Hepatic stellate cell (primary cell): ENCODE measurements around the gene PRSS36.
"Not testable (repeated sequence)": the region's sequence is repeated elsewhere in the genome, so short reads cannot be mapped to it uniquely, and the experiment has no call there.

Source experiments
- DNase-seq: peaks from one replicate; pipeline ENCODE4 v3.0.0; 2011; ENCODE audit warnings: low spot score

PRSS36 gene

DNA sequence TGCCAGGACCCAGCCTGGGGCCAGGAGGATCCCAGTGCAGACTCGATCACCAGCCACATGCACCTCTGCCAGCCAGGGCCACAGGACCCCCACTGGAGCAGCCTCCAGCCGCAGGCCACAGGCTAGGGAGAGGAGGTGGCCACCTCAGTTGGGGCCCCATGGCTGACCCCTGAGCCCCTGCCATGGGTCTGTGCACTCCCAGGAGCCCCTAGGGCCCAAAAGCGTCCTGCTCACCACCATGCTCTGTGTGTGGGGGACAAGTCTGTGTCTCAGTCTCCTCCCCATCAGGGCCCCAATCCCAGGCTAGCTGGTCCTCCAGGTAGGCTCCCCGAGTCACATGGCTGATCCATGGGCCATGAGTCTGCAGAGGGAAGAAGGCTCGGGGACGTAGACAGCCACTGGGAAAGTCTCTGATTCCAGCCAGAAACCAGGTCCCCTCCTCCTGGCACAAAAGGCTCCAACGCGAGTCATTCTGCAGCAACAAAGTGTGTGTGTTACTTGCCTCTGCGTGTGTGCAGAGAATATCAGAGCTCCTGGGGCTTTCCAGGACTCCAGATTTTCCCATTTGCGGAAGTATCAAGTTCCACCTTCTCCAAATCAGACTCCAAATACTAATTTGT, 8.3 kb downstream of the PRSS36 start:
- DNase-seq, result peak; percentile 71

DNA sequence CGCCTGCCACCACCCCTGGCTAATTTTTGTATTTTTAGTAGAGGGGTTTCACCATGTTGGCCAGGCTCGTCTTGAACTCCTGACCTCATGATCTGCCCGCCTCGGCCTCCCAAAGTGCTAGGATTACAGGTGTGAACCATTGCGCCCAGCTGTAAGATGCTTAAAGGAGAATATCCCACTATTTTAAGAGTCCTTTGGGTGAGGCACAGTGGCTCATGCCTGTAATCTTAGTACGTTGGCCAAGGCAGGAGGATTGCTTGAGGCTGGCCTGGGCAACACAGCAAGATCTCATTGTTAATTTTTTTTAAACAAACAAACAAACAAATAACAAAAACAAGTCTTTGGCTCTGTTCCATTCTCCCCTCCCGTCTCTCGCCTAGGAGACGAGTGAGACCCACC, 8.8 kb downstream of the PRSS36 start:
- not testable (repeated sequence) for DNase-seq

DNA sequence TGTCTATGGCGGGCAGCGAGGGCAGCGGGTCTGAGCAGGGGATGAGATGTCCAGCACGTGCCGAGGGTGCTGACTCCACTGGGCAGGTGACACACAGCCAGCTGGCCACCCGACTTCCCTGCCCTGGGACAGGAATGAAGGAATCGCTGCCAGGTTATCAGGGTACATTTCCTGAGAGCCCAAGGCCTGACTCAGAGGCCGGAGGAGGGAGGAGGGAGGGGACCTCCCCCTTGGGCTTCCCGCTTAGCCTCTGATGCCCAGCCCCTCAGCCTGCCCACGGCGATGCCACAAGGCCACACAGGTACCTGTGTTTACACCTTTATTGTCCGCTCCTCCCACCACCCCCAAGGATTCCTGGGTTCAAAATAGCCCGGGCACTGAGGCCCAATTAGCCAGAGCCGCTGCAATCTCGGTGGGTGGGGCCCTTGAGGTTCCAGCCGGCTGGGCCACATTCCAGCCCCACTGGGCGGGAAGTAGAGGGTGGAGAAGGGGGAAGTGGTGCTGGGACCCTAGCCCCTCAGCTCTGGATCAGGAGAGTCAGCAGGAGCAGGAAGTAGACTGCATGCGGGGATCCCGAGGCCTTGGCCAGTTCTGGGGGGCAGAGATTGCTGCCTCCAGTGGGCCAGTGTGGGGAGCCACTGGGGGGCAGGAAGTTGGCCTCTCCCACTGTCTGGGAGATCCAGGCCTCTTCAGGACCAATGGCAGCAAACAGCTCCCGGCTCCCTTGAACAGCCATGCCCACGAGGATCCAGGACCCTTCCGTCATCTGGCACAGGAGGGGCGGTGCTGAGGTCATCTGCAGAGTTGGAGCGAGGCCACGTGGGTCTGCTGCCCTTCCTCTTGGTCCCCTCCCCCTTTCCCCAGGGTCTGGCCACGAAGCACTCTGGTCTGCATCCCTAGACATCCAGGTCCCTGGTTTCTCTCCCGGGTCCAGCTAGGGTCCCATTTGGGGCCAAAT, 11.0 kb downstream of the PRSS36 start:
- peak; percentile 66 for DNase-seq

DNA sequence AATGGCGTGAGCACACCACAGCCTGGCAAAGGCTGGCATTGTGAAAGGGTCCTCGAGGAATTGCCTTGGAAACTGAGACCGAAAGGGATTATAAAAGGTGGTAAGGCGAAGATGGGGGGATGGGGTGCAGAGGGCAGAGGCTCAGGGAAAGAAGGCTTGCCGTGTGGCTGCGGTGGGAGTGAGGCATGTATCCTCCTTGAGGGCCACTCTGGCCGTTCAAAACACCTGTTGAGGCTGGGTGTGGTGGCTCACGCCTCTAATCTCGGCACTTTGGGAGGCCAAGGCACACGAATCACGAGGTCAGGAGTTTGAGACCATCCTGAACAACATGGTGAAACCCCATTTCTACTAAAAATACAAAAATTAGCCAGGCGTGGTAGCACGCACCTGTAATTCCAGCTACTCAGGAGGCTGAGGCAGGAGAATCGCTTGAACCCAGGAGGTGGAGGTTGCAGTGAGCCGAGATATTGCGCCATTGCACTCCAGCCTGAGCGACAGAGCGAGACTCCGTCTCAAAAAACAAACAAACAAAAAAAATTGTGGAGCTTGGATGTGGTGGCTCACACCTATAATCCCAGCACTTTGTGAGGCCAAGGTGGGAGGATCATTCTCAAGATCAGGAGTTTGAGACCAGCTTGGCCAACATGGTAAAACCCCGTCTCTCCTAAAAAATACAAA, 12.9 kb downstream of the PRSS36 start:
- not testable (repeated sequence) for DNase-seq

DNA sequence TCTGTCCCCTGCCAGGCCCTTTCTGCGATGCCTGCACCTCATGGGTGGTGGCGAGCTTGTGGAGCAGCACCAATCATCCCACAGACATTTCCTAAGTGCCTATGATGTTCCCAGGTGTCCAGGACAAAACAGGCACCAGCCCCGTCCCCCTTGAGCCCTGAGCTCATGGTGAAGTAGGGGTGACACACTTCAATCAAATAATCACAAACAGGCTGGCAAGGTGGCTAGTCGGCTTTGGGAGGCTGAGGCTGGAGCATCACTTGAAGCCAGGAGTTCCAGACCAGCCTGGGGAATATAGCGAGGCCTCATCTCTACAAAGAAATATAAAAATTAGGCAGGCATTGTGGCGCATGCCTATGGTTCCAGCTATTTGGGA, 13.6 kb downstream of the PRSS36 start:
- DNase-seq, result no peak

DNA sequence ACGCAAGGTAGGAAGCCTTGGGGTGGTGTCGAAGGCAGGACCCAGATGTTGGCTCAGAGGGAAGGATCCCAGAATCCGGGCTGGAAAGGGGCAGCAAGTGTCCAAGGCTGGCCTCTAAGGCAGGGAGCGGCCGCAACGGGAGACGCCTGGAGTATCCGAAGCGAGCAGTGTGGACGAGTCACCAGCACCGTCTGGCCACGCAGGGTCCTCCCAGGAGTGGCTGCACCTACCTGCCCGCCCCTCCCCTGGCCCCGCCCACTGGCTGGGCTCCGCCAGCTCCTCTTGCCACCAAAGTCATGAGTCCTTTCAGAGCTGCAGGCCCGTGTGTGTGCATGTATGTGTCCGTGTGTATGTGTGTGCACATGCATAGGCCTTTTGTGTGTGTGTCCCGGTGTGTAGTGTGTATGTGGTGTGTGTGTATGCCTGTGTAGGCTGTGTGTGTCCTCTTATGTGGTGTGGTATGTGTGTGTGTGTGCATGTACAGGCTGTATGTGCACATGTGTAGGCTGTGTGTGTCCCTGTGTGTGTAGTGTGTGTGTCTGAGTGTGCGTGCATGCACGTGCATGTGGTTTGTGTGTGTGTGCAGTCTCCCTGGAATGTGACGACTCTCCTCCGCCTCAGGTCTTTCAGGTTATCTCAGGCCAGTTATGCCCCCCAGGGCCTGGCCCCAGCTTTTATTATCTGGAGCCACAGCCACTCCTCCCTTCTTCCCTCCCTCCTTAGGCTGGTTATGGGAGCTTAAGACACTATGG, 14.2 kb downstream of the PRSS36 start, which contains the start of gene PRSS8:
TSS of gene PRSS8 (minus strand) at position 193 of the 752 bp plus-strand sequence. CDS start 229 bp downstream, outside the sequence.
- DNase-seq, result no peak

DNA sequence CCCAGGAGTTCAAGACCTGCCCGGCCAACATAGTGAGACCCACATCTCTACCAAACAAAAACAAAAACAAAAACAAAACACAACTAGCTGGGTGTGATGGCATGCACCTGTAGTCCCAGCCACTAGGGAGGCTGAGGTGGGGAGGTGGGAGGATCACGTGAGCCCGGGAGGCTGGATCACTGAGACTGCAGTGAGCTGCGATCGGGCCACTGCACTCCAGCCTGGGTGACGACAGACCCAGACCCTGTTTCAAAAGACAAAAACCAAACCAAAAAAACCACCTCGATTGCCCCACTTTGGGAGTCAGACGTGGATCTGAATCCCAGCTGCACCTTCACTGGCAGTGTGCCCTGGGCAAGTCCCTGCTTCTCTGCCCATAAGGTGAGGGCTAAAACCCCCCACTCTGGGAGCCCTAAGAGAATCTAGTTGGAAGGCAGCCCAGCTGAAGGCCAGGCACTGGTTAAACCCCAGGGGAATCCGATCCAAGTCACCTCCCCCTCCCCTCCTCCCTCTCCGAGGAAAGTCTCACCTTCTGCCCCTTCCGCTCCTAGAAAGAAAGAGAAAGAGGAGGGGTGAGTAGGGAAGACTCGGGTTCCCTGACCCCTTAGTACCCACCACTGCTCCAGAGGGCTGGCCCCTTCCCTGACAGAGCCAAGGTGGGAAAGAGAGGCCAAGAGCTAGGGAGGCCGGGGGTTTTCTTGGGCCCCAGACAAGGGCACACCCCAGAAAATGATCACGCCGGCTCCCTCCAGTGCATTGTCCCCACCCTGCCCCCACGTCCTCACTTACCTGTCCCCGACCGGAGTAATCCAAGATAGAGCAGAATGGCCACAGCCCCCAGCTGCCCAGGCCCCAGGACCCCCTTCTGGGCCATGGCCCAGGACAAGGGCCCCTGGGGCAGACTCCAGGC, 15.0 kb downstream of the PRSS36 start:
- DNase-seq, result no peak

DNA sequence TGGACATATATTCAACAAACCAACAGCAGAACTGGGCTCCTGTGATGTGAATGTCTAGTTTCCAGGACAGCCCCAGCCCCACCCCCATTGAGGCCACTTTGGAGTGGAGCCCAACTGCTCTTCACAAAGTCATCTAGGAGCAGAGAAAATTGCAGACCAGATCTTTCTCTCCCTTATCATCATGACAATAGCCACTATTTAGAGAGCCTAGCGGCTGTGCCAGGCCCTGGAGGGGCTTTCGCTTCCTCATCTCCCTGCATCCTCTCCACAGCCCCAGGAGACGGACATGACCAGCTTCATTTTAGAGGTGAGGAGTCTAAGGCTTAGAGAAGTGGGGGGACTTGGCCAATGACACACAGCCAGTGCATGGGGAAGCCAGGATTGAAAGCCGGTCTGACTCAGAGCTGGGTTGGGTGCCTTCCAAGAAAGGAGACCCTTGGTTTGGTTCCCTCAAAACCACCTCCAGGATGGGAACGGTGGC, 15.7 kb downstream of the PRSS36 start:
- peak; percentile 41 for DNase-seq

DNA sequence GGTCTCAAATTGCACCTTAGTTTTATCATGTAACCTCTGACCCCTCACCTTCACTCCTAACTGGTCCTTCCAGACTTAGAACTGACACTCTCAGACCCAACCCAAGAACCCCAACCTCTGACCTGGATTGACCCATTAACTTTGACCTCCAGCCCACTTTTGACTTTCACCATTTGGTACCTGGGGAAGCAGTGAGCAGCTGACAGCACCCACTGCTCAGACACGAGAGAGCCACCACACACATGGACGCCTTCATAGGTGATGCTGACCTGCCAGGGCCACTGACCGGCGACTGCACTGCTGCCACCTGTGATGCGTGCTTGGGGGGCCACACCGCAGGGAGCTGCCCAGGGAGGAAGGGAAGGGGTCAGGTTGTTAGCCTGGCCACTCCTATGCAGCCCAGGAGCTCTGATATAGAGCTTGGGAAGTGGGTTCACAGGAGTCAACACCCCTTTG, 16.8 kb downstream of the PRSS36 start:
- DNase-seq, result no peak

DNA sequence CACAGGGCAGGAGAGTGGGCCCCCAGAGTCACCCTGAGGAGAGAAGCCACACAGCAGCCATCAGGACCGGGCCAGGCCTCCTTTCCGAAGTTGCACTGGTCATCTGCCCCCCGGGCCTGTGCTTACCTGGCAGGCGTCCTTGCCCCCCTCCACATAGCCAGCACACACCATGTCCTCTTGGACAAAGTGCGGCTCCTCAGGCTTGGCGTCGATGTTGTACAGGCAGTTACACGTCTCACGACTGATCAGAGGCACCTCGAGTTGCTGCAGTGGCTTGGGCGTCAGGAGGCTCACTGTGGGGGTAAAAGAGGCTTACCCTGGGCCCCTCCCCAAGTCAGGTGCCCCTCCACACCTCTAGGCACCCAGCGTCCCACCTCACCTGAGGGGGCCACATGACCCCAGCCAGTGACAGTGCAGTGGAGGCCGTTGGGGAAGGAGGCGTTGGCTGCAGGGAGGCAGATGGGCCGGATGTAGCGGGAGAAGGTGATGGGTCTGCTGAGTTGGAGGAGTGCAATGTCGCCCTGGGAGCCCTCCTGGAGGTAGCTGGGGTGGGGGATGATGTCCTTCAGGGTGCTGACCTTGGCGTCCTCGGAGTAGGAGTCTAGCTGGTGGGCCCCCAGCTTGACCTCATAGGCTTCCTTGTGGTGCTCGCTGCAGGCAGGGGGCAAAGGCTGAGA, 17.4 kb downstream of the PRSS36 start:
- DNase-seq, result no peak

DNA sequence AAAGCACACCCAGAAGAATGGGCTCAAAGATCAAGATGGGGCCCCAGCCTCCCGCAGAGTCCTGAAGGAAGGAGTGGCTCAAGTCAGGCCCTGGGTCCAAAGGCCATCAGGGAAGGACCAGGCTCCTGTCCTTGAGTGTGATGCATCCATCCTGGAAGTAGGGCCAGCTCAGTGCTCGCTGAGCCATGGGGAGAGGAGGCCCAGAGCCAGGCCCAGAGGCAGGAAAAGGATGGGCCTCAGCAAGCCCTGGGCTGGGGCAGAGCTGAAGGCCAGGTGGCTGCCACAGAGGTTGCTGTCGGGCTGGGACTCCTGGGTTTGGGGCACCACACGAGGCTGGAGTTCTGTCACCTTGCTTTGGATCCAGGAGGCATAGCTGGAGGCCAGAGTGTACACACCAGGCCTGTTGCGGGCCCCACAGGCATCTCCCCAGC, 18.0 kb downstream of the PRSS36 start:
- DNase-seq, result no peak

DNA sequence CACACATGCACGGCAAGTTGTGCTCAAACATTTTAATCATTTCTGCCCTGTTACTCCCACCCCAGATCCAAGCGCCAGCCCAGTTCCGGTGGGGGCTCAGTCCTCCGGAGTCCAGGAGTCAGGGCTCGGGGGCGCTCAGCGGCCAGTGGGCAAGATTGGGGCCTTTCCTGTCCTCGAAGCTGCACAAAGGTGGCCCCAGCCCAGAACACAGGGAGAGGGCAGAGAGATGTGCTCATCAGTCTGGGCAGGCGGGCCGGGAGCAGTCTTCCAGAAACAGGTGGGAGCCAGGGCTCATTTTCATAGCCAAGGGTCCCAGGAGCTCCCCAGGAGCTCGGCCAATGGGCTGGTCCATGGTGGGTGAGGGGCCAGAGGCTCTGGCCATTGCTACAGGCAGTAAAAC, 18.4 kb downstream of the PRSS36 start:
- DNase-seq, result no peak

DNA sequence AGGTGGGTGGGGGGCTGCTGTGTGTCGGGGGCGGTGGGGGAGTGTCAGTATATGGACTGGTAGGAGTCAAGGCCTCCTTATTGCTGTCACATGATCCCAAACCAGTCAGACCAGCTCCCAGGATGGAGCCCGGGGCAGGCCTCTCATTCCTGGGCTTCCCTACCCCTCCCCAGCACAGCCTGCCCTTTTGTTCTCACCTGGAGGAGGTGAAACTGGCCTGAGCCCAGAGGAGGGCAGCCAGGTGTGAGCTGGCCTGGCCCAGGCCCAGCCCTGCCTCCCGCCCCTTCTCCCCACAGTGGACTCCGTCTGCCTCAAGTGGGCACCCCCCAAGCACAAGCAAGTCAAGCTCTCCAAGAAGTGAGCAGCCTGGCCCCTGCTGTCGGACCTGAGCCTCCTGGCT, 19.0 kb downstream of the PRSS36 start:
- DNase-seq, result no peak

DNA sequence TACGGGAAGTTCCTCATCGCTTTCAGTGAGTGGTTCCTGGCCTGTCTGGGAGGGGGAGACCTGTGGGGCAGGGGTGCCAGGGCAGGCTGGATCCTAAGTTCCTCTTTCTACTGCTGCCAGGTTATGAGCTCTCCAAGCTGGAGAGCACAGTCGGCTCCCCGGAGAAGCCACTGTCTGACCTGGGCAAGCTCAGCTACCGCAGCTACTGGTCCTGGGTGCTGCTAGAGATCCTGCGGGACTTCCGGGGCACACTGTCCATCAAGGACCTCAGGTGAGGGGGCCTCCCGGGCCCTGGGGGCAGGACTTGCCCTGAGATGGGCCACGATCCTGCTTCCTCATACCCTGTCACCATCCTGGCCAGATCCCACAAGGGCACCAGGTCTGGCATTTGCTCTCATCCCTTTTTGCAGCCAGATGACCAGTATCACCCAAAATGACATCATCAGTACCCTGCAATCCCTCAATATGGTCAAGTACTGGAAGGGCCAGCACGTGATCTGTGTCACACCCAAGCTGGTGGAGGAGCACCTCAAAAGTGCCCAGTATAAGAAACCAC, 19.5 kb downstream of the PRSS36 start:
- DNase-seq, result no peak

DNA sequence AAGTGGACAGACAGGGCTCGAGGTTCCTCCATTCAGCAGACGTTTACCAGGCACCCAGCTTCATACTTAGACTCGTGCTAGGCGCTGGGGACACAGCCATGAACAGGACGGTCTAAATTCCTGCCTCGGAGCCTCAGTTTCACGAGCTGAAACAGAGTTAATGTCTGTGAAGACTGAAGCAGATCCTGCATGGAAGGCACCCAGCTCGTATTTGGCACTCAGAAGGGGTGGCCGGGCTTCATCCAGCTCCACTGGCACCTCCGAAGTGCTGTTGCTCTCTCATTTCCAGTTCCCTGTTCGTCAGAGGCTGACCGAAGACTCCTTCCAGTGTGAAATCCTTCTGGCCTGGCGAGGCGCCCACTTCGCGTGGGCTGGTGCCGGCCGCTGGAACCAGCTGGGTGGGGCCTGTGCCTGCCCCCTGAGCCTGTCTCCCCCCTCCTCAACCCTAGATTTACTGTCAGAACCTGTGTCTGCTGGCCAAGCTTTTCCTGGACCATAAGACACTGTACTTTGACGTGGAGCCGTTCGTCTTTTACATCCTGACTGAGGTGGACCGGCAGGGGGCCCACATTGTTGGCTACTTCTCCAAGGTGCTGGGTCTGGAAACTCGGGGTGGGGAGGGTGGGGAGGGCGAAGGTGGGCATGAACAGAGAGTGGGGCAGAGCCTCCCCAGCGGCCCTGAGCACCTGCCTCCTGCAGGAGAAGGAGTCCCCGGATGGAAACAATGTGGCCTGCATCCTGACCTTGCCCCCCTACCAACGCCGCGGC, 20.1 kb downstream of the PRSS36 start:
- DNase-seq, result no peak

DNA sequence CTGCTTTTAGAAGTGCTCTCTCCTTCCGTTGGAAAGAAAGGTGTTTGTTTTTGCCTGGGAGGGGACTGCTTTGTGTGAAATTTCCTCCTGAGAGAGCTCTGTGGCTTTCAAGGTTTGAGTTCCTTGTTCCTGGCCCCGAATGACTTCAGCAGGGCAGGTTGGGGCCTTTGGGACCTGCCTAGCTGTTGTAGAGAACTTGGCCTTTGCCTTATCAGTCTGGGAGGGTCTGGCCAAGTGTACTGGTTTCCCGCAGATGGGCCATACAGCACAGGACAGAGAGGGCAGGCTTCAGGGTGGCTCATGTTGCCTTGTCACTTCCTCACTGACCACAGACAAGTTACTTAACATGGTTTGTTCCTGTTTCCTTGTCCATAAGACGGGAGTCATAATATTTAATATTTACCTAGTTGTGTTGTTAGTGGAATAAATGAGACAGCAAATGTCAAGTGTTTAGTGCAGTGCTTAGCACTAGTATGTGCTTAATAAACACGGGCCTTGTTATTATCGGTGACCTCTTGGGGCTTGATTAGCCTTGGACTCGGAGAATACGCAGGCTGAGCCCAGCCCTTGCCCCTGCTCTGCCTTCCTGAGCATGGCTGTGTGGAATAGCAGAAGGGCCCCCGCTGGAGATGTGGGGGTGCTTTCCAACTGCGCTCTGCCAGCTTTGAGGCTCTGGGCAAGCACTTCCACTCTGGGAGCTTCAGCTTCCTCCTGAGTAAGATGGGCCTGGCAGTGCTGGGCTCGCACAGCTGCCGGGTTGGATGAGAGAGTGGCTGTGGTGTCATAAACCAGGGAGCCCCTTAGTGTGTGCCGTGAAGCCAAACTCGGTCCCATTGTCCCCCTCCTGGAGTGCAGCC, 20.9 kb downstream of the PRSS36 start:
- DNase-seq, result no peak

DNA sequence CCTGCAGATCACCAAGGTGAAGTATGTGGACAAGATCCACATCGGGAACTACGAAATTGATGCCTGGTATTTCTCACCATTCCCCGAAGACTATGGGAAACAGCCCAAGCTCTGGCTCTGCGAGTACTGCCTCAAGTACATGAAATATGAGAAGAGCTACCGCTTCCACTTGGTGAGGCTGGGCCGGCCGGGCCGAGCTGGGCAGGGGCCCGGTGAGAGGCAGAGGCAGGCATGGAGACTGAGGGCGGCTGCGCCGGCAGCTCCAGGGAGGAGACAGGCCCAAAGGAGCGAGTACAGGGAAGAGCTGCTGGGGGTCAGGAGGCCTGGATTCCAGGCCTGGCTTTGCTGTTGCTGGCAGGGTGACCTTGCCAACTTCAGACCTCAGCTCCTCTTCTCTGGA, 22.7 kb downstream of the PRSS36 start:
- no peak for DNase-seq

DNA sequence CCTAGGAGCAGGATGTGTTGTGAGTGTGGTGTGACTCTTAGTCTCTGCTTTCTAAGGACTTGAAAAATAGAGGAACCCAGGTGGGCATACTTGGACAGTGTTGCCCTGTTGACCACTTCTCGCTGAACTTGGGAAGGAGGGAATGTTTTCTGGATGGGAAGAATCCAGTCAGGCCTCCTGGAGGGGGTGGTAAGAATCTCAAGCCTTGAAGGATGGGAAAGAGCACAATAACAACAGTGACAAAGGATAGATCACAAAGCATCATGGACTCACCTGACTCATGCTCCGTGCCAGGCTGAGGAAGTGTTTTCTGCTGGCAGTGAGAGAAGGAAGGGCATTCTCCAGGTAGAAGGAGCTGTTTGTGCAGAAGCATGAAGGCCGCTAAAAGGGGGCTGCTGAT, 24.0 kb downstream of the PRSS36 start:
- no peak for DNase-seq
